GM18861 (cell line): ENCODE data around the gene ACAD9.
"Not testable (repeated sequence)": the region's sequence is repeated elsewhere in the genome, so short reads cannot be mapped to it uniquely, and the experiment has no call there.

Experiments
- ATAC-seq: cut with Tn5 transposase; IDR thresholded peaks from one replicate; pipeline ENCODE4 v1.9.1; 2021; ENCODE audit not compliant: unreplicated experiment

ACAD9 gene

DNA sequence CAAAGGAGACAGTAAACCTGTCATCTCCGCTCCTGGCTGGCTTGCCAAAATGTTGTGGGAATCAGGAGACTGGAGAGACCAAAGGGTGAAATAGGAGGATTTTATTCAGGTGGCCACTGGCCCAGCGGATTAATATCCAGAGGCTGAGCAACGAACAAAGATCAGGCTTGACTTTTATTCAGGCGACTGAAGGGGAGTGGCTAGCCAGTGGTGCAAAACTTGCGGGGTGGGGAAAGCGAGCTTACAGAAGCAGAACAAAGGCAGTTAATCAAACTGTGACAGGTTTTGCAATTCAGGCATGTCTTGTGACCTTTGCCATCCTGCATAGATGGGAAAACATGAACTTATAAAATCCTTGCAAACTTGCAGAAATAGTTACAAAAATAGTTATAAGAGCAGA, 19.8 kb upstream of the ACAD9 start:
- ATAC-seq, result no peak

DNA sequence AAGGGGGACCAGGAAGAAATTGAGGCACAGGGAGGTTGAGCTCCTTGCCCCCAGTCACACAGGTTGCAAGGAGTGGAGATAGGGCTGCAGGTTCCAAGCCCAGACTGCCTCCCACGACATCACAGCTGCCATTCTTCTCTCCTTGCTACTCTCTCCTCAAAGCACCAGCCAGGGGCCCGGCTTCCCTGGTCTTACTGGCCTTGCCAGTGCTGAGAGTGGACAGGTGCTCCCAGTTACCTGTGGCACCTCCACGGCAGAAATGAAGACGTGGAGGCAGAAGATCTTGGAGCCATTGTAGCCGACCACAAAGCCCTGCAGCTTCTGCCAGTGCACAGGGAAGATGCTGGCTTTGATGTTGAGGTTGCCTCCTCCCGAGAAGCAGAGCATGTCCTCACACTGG, 17.9 kb upstream of the ACAD9 start:
- no peak for ATAC-seq

DNA sequence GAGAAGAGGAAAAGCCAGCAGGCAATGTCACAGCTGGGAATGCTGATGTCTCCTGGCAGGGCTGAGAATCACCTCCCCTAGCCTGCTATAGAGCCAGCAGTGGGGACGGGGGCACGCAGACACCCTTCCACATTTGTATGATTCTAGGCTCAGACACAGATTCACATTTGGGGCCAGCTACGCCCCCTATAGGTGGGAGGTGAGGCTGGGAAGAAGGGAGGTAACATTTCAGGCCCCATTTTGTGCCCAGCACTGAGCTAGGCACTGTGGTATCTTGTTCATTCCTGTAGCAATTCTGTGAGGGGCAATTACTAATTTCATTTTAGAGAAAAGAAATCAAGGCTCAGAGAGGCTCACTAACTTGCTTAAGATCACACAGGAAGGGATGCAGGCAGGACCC, 15.9 kb upstream of the ACAD9 start:
- no peak for ATAC-seq

GRCh38 chr3:128864351-128864811, 15.0 kb upstream of the ACAD9 start:
- no peak for ATAC-seq

DNA sequence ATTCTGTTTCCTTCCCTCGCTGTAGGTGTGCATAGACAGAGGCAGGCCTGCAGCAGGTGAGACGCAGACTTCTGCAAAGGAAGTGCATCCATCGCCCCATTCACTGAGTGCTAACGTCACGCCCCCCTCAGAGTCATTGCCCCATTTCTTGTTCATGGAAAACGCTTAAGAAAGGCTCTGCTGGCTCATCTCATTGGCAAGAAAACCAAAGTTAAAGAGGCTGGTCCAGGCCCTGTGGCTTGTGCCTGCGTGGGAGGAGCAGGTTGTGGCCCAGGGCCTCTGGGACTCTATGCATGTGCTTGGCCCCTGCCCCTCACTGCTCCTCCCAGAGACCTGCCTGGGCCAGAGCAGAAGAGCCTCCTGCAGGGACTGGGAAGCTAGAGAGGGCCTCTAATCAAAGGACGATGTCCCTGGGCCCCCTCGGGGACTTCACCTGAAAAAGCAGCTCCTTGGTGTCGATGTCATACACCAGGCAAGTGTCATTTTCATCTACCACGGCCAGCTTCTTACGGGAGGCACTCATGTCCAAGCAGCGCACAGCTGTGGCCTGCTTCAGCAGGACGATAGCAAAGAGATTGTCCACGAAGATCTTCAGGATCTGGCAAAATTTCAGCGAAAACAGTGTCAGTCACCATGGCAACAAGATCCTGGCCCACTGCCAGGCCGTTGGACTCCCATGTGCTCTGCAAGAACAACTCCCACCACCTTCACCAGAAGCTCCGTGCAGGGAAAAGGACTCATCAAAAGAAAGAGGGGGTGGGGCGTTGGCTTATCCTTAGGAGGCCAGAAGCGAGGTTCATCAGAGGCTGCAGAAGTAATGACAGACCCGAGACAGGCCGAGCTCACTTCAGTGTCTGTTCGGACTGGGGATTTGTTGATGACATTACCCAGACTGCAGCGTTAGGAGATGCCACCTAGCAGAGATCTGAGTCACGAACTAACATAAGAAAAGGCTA, 14.3 kb upstream of the ACAD9 start:
- ATAC-seq, result not testable (repeated sequence)

GRCh38 chr3:128867200-128868125, 12.0 kb upstream of the ACAD9 start:
- ATAC-seq, result no peak

- no peak for ATAC-seq
These were observed 9.1 kb upstream of the ACAD9 start for GRCh38 chr3:128870347-128870746.

DNA sequence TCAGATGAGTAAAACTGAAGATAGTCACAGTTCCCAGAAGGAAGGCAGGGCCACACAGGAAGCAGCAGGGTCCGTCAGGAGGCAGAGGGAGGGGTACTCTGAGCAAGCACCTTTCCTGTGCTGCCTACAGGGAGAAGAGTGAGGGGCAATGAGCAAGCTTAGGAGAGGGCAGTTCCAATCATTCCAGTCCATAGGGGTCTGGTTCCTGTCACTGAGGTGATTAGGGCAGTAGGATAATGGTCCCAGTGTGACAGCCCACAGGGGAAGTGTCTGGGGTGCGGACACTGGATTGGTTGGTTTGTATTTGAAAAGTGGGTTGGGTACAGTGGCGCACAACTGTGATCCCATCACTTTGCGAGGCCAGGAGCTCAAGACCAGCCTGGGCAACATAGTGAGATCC, 7.1 kb upstream of the ACAD9 start:
- ATAC-seq, result no peak

- ATAC-seq, result no peak
These were observed 6.7 kb upstream of the ACAD9 start for GRCh38 chr3:128872744-128873143.

GRCh38 chr3:128873244-128874022, 6.0 kb upstream of the ACAD9 start:
- no peak for ATAC-seq

GRCh38 chr3:128874481-128875180, 4.8 kb upstream of the ACAD9 start:
- ATAC-seq, result no peak

DNA sequence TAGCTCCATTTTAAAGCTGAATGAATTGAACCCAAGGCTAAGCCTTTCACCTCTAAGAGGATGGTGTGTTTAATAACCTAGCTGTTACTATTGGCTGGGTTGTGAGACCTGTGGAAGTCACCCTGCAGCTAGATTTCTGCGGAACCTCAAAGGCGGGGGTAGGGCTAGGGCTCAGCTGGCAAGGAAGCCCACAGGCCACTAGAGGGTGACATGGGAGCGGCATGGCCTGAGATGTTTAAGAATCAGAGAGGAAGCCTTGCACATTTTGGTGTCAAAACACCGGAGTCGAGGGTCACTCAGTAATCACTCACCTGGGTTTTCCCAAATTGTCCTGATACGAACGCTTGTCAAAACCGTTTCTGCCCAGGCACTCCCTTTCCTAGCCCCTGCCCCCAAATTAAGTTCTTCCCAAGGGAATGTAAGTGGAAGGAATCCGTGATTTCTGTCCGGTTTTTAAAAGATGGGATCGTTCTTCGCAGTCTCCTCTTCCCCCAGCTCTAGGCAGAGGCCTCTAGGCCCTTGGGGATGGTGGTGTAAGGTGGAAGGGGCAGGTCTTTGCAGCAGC, 3.8 kb upstream of the ACAD9 start:
- ATAC-seq, result no peak

DNA sequence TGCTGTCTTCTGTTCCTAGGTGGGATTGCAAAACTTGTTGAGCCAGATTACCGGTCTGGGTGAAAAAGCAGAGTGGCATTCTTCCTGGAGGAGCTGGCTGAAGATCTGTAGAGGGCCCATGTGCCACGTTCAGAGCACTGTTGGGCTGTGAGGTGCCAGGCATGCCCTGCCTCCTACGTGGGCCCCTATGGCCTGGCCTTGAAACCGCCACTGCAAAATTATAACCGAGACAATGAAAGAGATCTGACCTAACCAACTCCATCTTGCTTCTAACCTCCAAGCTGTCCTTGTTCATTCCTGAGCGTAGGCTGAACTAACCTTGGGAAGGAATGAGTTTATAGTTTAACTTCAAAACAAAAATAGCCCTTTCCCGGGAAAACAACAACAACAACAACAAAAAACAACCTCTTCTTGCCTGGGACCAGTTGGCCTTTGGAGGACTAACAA, 1.4 kb upstream of the ACAD9 start:
- no peak for ATAC-seq

- peak; percentile 2 for ATAC-seq
These were observed 780 bp upstream of the ACAD9 start for GRCh38 chr3:128878556-128879124.

- ATAC-seq, result no peak
These were observed 571 bp downstream of the ACAD9 start for GRCh38 chr3:128879991-128880390.

GRCh38 chr3:128880455-128880854, 1.0 kb downstream of the ACAD9 start:
- ATAC-seq, result not testable (repeated sequence)

- no peak for ATAC-seq
These were observed 2.2 kb downstream of the ACAD9 start for GRCh38 chr3:128881576-128881975.

- no peak for ATAC-seq
These were observed 3.3 kb downstream of the ACAD9 start for GRCh38 chr3:128882719-128883118.

GRCh38 chr3:128884992-128885391, 5.6 kb downstream of the ACAD9 start:
- no peak for ATAC-seq
